ENCODE measurements around the gene SHQ1. TPM values are rescaled to one million over a fixed set of nuclear protein-coding genes. Genes with fewer than 3 reads are reported as not detected.
A peak's percentile ranks its signal among the peaks of the same experiment; 100 is the strongest.

Gene SHQ1
- total RNA-seq, 4 donors from 2014 or later = 11.0 to 105 (median 13.4) TPM

- H3K9me3 ChIP-seq = no peaks in the 10 kb centered on the region
- no peak for TF ChIP-seq POLR2A (IDR thresholded peaks at IDR 0.05)
- TF ChIP-seq, protein P1, sequence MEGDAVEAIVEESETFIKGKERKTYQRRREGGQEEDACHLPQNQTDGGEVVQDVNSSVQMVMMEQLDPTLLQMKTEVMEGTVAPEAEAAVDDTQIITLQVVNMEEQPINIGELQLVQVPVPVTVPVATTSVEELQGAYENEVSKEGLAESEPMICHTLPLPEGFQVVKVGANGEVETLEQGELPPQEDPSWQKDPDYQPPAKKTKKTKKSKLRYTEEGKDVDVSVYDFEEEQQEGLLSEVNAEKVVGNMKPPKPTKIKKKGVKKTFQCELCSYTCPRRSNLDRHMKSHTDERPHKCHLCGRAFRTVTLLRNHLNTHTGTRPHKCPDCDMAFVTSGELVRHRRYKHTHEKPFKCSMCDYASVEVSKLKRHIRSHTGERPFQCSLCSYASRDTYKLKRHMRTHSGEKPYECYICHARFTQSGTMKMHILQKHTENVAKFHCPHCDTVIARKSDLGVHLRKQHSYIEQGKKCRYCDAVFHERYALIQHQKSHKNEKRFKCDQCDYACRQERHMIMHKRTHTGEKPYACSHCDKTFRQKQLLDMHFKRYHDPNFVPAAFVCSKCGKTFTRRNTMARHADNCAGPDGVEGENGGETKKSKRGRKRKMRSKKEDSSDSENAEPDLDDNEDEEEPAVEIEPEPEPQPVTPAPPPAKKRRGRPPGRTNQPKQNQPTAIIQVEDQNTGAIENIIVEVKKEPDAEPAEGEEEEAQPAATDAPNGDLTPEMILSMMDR (IDR thresholded peaks at IDR 0.05) = no peak
- H3K4me3 ChIP-seq = no peak overlapping the region
- peaks cover 0 to 5% (median 0%) of the 10 kb centered on the region in 4 donors for H3K4me1 ChIP-seq
- peak overlapping the region in 2 of 4 donors; percentile 36 to 53 for H3K27ac ChIP-seq
- no peaks in the 10 kb centered on the region for H3K36me3 ChIP-seq
- no peaks in the 10 kb centered on the region for H3K27me3 ChIP-seq
- no peak for DNase-seq
Observed at GRCh38 chr3:72892081-72892775, 44.0 kb upstream of the SHQ1 start.

- DNase-seq = no peak
- H3K27ac ChIP-seq = peak overlapping the region; percentile 25 to 53 (median 36)
- no peaks in the 10 kb centered on the region for H3K27me3 ChIP-seq
- TF ChIP-seq POLR2A (IDR thresholded peaks at IDR 0.05) = no peak
- H3K9me3 ChIP-seq = no peaks in the 10 kb centered on the region
- no peak overlapping the region for H3K4me3 ChIP-seq
- no peaks in the 10 kb centered on the region for H3K36me3 ChIP-seq
- H3K4me1 ChIP-seq = peaks cover 0 to 13% (median 0%) of the 10 kb centered on the region in 4 donors
Observed at GRCh38 chr3:72891053-72891855, 43.0 kb upstream of the SHQ1 start.

GRCh38 chr3:72890166-72890925 is 42.1 kb upstream of the SHQ1 start:
- Histone ChIP-seq H3K27ac (peak overlapping the region in 1 of 4 donors; percentile 53), H3K4me3 (no peak overlapping the region)

GRCh38 chr3:72889310-72890165 is 41.3 kb upstream of the SHQ1 start:
- TF ChIP-seq POLR2A (IDR thresholded peaks at IDR 0.05) = no peak
- TF ChIP-seq, protein P1 (IDR thresholded peaks at IDR 0.05) = no peak
- Histone ChIP-seq H3K27me3 (no peaks in the 10 kb centered on the region), H3K36me3 (no peaks in the 10 kb centered on the region), H3K27ac (peak overlapping the region in 1 of 4 donors; percentile 19), H3K9me3 (no peaks in the 10 kb centered on the region), H3K4me3 (no peak overlapping the region), H3K4me1 (peaks cover 0 to 13% (median 0%) of the 10 kb centered on the region in 4 donors)
- DNase-seq = no peak

More at GRCh38 chr3:72890166-72890925, 42.1 kb upstream of the SHQ1 start:
- Histone ChIP-seq H3K4me1 (peaks cover 0 to 13% (median 0%) of the 10 kb centered on the region in 4 donors), H3K36me3 (no peaks in the 10 kb centered on the region), H3K27me3 (no peaks in the 10 kb centered on the region), H3K9me3 (no peaks in the 10 kb centered on the region)
- DNase-seq = no peak
- no peak for TF ChIP-seq POLR2A (IDR thresholded peaks at IDR 0.05)
- TF ChIP-seq, protein P1 (IDR thresholded peaks at IDR 0.05) = no peak

DNA sequence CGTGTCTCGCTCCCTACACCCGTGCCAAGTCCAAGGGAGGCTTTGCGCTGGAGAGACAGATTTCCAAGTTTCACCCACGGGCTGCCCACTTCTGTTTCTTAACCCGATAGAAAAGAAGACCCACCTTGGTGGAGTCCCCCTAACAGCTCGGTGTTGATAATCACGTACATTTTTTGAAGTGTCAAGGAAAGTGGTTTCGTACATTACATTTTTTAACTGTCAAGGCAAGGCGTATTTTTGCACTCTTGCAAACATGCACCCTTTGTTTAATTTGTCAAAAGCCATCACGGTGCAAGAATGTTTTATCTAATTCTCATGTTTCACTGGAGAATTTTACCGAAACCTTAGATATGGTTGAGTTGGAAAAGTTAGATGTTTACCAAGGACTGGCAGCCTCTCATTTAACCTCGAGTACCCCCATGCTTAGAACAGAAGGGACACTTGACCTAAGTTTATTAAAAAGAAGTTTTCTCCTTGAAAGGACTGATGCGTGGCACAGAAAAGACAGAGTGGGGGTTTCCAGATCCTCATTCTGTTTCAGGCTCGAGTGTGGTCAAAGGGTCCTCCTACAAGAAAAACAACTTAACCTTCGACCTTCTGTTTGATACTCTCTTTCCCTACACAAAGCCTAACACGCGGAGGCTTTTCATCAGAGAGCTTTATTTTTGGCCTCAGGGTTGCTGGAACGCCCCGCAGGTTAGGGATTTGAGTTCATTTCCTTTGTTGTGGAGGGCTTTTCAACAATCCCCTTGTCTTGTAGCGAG is 40.5 kb upstream of the SHQ1 start:
- H3K4me3 ChIP-seq = peak overlapping the region in 3 of 4 donors; percentile 9 to 53 (median 47)
- TF ChIP-seq, protein P1 (IDR thresholded peaks at IDR 0.05) = no peak
- TF ChIP-seq POLR2A (IDR thresholded peaks at IDR 0.05) = no peak
- no peak for DNase-seq
- H3K27ac ChIP-seq = peak overlapping the region in 2 of 4 donors; percentile 19 to 49
- no peaks in the 10 kb centered on the region for H3K27me3 ChIP-seq
- no peaks in the 10 kb centered on the region for H3K9me3 ChIP-seq
- H3K4me1 ChIP-seq = peaks cover 0 to 13% (median 0%) of the 10 kb centered on the region in 4 donors
- no peaks in the 10 kb centered on the region for H3K36me3 ChIP-seq
